Frontal cortex (tissue), 4 donors: Measurements from ENCODE around the gene CCDC50. TPM values are rescaled to one million over a fixed set of nuclear protein-coding genes. Genes with fewer than 3 reads are reported as not detected.

Source experiments
- DNase-seq, 2 donors: peaks; one replicate each; pipeline ENCODE4 v3.0.0; 2012; ENCODE audit warnings: low spot score in 2 of 2
- FAIRE-seq: peaks from 2 replicates; lab custom pipeline; 2012; peaks lifted over from hg19 to GRCh38; lab: Jason Lieb, UNC
- total RNA-seq: library from RNA; depleted of rRNA; stranded (reverse); fragments of >200 nt; gene quantifications from one replicate; pipeline ENCODE4 v1.2.3, GENCODE V29; 2014
- donor health status: control.
- donor health status: control.
- donor health status: control.

The CCDC50 gene
- total RNA-seq, 1 donor from 2014 or later, result 83.2 TPM

GRCh38 chr3:191369616-191370010, 40.4 kb downstream of the CCDC50 start:
- FAIRE-seq, result no peak
- no peak for DNase-seq

GRCh38 chr3:191372122-191372521, 42.9 kb downstream of the CCDC50 start:
- DNase-seq, result no peak
- no peak for FAIRE-seq

- DNase-seq (no peak), FAIRE-seq (no peak)
Measured at GRCh38 chr3:191373327-191373726, 44.1 kb downstream of the CCDC50 start.

GRCh38 chr3:191376516-191377141, 47.4 kb downstream of the CCDC50 start:
- DNase-seq, result peak in 1 of 2 donors; percentile 4
- no peak for FAIRE-seq

GRCh38 chr3:191378142-191378812, 49.1 kb downstream of the CCDC50 start:
- DNase-seq (no peak), FAIRE-seq (no peak)

GRCh38 chr3:191379446-191379845, 50.3 kb downstream of the CCDC50 start:
- FAIRE-seq, result no peak
- no peak for DNase-seq

- FAIRE-seq (no peak), DNase-seq (no peak)
Measured at GRCh38 chr3:191380001-191380400, 50.8 kb downstream of the CCDC50 start.

- FAIRE-seq (no peak), DNase-seq (no peak)
Measured at GRCh38 chr3:191381303-191381702, 52.1 kb downstream of the CCDC50 start.

GRCh38 chr3:191382661-191383060, 53.5 kb downstream of the CCDC50 start:
- FAIRE-seq (no peak), DNase-seq (no peak)

- DNase-seq (no peak), FAIRE-seq (no peak)
Measured at GRCh38 chr3:191383124-191383523, 53.9 kb downstream of the CCDC50 start.

- FAIRE-seq (no peak), DNase-seq (no peak)
Measured at GRCh38 chr3:191385101-191385500, 55.9 kb downstream of the CCDC50 start.

- DNase-seq (no peak), FAIRE-seq (no peak)
Measured at GRCh38 chr3:191387441-191388077, 58.4 kb downstream of the CCDC50 start.

GRCh38 chr3:191388823-191389222, 59.6 kb downstream of the CCDC50 start:
- FAIRE-seq (peak; percentile 66), DNase-seq (no peak)

GRCh38 chr3:191390580-191390979, 61.4 kb downstream of the CCDC50 start:
- no peak for FAIRE-seq

GRCh38 chr3:191391861-191392808, 62.9 kb downstream of the CCDC50 start:
- DNase-seq, result no peak
- FAIRE-seq, result no peak

More at GRCh38 chr3:191390580-191390979, 61.4 kb downstream of the CCDC50 start:
- DNase-seq, result no peak

- DNase-seq (no peak), FAIRE-seq (no peak)
Measured at GRCh38 chr3:191393146-191393545, 64.0 kb downstream of the CCDC50 start.

GRCh38 chr3:191397771-191398170, 68.6 kb downstream of the CCDC50 start:
- DNase-seq (no peak), FAIRE-seq (no peak)

- DNase-seq, result no peak
Measured at GRCh38 chr3:191398607-191399006, 69.4 kb downstream of the CCDC50 start.

GRCh38 chr3:191399918-191400317, 70.7 kb downstream of the CCDC50 start:
- no peak for DNase-seq
- FAIRE-seq, result no peak

More at GRCh38 chr3:191398607-191399006, 69.4 kb downstream of the CCDC50 start:
- FAIRE-seq, result no peak

GRCh38 chr3:191401775-191402357, 72.7 kb downstream of the CCDC50 start:
- FAIRE-seq (no peak), DNase-seq (no peak)
